H54 (cell line): ENCODE results near the gene ITM2C.

Source experiments
- DNase-seq: peaks from one replicate; pipeline ENCODE4 v3.0.0; 2011; ENCODE audit warnings: low spot score, mixed read lengths; ENCODE audit not compliant: insufficient read length
- FAIRE-seq: peaks from 3 replicates; lab custom pipeline; 2011; peaks lifted over from hg19 to GRCh38; lab: Jason Lieb, UNC
- POLR2A ChIP-seq: IDR thresholded peaks from 2 replicates; pipeline ENCODE4 v1.6.1; 2011; ENCODE audit warnings: low read depth, mild to moderate bottlenecking, low read length

The ITM2C gene

GRCh38 chr2:230864605-230865306, at the start of gene ITM2C:
Gene ITM2C (plus strand): TSS chr2:230864942. CDS start chr2:230865026, 84 bp downstream.
- peak; percentile 74 for TF ChIP-seq POLR2A
- no peak for FAIRE-seq
- DNase-seq: peak; percentile 85

- DNase-seq (no peak), FAIRE-seq (no peak)
- no peak for TF ChIP-seq POLR2A
Measured at GRCh38 chr2:230815088-230815487, 49.7 kb upstream of the ITM2C start.

DNA sequence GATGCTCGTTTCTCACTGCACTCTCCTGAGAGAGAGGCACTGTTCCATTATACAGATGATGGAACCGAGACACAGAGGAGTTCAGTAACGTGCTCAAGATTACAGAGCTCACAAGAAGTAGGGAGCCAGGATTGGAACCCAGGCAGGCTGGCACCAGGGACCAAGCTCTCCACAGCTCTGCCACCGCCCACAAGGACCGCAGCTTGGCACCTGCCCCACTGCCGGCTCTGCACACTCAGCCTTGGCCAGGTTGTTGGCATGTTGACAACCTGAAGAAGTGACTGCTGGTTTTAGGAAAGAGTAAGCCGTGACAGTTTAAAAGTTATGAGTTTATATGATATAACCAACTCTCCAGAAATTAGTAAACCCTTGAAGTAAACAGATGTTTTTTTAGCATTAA, 48.0 kb upstream of the ITM2C start:
- no peak for FAIRE-seq
- TF ChIP-seq POLR2A: no peak

DNA sequence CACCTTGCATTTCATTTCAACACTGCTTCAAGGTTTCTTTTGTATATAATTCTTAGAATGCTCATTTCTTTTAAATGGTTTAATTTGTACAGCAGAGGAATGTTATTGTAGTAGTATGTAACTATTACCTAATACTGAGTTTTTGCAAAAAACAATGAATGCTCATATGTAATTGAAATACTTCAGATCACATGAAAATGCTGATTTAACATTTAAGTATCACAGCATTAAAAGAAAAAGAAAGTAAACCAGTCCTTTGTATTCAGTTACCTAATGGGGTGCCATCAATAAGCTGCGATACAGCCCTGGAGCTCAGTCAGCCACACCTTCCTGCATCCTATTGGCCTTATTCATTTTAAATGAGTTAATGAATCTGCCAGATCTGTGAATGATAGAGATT, 45.3 kb upstream of the ITM2C start:
- TF ChIP-seq POLR2A: no peak
- FAIRE-seq (no peak), DNase-seq (no peak)

More for the DNA sequence above, 48.0 kb upstream of the ITM2C start:
- DNase-seq: no peak

DNA sequence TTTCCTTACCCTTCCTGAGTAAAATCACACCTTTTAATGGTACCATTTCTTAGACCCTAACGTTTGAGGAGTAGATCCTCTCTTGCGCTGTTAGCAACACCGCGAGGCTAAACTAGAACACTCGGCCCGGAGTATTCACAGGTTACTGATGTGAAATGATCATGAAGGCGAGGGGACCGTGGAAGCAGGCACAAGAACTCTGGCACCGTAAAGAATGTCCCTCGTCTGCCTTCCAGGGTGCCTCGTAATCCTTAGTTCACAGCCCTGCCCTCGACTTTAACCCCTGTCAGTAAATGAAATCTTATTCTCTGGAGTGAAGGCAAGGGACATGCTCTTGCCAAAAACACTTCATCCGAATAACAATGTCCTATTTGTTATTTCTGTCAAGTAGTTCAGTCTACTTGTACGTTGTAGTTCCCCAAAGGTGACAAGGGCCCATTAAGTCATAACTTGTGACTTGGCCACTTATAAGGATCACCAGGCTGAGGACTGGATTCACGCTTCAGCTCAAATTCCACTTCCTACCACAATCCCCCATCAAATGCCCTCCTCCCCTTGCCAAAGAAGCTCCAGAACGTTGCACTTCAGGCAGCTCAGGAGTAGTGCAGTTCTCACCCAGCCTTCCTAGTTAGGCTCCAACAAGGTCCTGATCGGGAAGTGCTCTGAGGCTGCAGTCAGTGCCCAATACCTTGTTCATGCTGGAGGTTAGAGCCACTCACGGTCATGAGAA, 43.3 kb upstream of the ITM2C start:
- FAIRE-seq: no peak
- TF ChIP-seq POLR2A: no peak
- DNase-seq: no peak

- FAIRE-seq: no peak
- no peak for TF ChIP-seq POLR2A
- DNase-seq: no peak
Measured at GRCh38 chr2:230821991-230822520, 42.7 kb upstream of the ITM2C start.

- FAIRE-seq (no peak), DNase-seq (no peak)
Measured at GRCh38 chr2:230823264-230823964, 41.3 kb upstream of the ITM2C start.

DNA sequence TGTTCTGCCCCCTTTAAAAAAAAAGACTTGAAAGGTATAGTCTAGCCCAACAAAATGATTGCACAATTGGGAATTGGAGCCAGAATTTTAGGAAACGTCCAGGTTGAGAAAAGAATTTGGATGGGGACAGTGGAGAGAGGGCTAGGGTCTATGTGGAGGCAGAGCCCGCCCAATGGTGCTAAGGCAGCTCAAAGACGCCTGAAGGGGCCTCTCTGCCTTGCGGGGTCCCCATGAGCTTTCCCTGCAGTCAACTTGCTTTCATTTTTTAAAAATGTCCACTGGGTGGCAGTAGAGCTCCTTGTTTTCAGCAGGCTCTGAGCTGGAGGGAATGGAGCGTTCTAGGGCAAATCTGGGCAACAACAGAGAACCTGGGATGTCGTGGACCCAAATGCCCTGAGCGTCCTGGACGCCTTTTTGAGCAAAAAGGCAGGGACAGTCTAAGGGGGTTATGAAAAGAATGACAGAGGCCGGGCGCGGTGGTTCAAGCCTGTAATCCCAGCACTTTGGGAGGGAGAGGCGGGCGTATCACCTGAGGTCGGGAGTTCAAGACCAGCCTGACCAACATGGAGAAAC, 40.2 kb upstream of the ITM2C start:
- FAIRE-seq (peak; percentile 53), DNase-seq (peak; percentile 66)
- no peak for TF ChIP-seq POLR2A

More at GRCh38 chr2:230823264-230823964, 41.3 kb upstream of the ITM2C start:
- TF ChIP-seq POLR2A: no peak

DNA sequence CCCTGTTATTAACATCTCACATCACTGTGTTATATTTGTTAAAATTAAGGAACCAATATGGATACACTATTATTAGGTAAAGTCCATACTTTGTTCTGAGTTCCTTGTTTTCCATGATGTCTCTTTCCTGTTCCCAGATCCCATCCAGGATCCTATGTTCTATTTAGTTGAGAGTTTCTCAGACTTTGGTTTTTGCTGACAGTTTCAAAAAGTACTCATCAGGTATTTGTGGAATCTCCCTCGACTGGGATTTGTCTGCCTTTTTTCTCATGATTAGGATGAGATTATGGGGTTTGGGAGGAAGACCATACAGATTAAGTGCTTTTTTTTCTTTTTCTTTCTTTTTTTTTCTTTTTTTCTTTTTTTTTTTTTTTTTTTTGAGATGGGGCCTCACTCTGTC, 39.4 kb upstream of the ITM2C start:
- DNase-seq (no peak), FAIRE-seq (no peak)
- no peak for TF ChIP-seq POLR2A

DNA sequence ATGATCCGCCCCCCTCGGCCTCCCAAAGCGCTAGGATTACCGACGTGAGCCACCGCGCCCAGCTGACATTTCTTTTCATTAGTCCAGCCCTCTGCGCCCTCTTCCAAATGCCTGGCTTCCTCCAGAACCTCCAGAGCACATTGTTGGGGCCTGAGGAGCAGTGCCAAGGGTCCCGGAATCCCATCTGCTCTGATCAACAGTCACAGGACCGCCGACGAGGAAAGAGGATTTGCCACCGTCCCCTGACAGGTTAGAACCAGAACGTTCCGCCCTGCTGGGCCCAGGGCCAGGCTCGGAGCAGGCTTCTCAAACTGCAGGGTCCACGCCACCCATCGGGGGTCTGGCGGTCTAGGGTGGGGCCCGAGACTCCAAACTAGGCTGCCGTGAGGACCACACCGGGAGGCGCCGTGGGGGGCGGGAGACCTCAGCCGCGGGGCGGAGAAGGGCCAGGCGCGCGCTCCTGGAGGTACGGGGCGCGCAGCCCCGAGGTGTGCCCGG, 36.9 kb upstream of the ITM2C start:
- DNase-seq (no peak), FAIRE-seq (no peak)
- no peak for TF ChIP-seq POLR2A

DNA sequence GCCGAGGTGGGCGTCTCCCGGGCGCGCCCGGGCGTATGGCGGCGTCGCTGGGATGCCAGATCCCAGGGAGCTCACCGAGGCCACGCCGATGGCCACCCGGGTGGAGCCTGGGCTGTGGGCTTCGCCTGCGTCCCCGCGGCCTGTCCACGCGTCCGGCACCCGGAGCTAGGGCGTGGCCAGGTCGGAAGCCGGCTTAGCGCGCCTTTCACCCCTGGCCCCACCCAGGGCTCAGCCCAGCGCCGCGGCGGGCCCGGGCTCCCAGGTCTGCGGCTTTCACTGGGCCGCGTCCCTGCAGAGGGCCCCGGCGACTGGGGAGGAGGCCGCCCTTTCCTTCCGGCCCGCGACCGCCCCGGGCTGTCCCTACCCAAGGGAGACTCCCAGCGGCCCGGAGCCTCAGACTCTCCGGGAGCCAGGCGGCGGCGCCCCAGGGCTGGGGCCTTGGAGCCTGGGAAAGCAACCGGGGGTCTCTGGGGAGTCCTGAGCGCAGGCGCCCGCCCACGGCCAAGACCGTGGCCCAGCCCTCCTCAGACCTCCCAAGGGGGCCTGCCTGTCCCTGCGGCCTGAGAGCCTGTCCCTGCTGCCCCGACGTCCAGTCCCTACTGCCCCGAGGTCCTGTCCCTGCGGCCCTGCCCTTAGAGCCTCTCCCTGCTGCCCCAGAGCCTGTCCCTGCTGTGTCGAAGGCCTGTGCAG, 36.3 kb upstream of the ITM2C start:
- no peak for TF ChIP-seq POLR2A
- no peak for DNase-seq
- FAIRE-seq: no peak

DNA sequence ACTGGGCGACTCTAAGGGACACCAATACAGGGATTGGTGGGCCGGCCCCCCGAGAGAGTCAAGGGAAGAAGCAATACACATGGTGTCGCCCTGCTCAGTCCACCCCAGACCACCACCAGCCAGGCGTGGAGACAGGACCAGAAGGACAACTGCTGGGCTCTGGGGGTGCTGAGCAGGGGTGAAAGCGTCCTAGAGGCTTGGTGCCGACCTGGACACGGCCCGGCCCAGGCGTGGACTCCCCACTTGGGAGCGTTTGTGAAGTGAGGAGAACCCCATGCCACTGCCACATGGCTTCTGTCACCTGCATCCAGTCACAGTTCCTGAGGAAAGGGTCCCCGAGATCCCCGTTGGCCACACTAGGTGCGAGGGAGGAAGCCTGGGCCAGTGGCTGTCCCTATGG, 35.4 kb upstream of the ITM2C start:
- DNase-seq (no peak), FAIRE-seq (no peak)
- TF ChIP-seq POLR2A: no peak

DNA sequence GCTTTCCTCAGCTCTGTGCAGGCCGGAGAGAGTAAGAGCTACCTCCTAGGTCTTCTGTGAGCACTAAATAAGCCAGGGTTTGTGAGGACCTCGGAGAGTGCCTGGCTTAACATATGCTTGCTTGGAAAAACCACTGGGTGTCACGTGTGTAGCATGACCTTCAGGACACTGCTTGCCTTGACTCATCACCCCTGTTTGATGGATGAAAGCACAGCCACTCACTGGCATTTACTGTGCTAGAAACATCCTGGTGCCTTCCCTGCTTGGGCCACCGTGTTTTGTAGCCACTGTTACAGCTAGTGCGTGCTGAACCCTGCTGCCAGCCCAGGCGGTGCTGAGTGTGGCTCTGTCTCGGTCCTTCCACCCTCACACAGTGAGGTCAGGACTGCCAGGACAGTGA, 34.8 kb upstream of the ITM2C start:
- FAIRE-seq (no peak), DNase-seq (no peak)
- no peak for TF ChIP-seq POLR2A
